Measurements from ENCODE around the gene CCDC146. TPM values are rescaled to one million over a fixed set of nuclear protein-coding genes. Genes with fewer than 3 reads are reported as not detected.

Gene CCDC146
- total and polyA plus RNA-seq, 4 donors = 19.6 to 30.5 (median 24.3) TPM

DNA sequence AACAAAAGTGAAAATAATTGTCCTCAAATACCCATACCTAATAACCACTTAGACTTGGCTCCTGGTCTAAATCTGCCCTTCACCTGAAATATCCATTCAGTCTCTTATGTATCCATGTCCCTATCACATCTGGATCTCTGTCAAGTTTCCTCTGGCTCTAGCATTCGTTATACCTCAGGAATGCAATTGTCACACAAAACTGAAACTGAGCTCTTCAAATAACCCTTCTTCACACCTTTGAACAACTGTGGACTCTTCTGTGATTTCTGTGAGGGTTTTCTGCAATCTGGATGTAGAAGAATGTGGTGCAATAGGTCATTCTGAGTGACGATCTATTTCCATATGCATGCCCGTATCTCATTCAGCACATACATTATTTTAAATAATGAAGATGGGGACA, 130.7 kb downstream of the CCDC146 start:
- Histone ChIP-seq H3K27ac (ENCODE audit: low read depth, low read length) (no peak overlapping the region), H3K4me1 (ENCODE audit: control insufficient read depth, insufficient read depth, low read length) (no peaks in the 10 kb centered on the region), H3K27me3 (ENCODE audit: control insufficient read depth, insufficient read depth, low read length) (no peaks in the 10 kb centered on the region), H3K4me3 (ENCODE audit: low read depth, low read length) (no peak overlapping the region), H3K9me3 (ENCODE audit: control insufficient read depth, insufficient read depth, low read length) (no peaks in the 10 kb centered on the region), H3K36me3 (ENCODE audit: control insufficient read depth, insufficient read depth, low read length) (no peaks in the 10 kb centered on the region)
- WGBS (ENCODE audit: insufficient coverage) = no CpG with 5 or more reads among the region's 3 CpGs
- DNase-seq (ENCODE audit: low read depth in 4 of 6, low spot score in 6 of 6) = no peak

GRCh38 chr7:77254429-77254828, 132.0 kb downstream of the CCDC146 start:
- no peak overlapping the region for H3K27ac ChIP-seq (ENCODE audit: low read depth, low read length)
- H3K4me3 ChIP-seq (ENCODE audit: low read depth, low read length) = no peak overlapping the region
- H3K4me1 ChIP-seq (ENCODE audit: control insufficient read depth, insufficient read depth, low read length) = no peaks in the 10 kb centered on the region
- H3K36me3 ChIP-seq (ENCODE audit: control insufficient read depth, insufficient read depth, low read length) = no peaks in the 10 kb centered on the region
- no peaks in the 10 kb centered on the region for H3K9me3 ChIP-seq (ENCODE audit: control insufficient read depth, insufficient read depth, low read length)
- no peak for DNase-seq (ENCODE audit: low read depth in 4 of 6, low spot score in 6 of 6)
- H3K27me3 ChIP-seq (ENCODE audit: control insufficient read depth, insufficient read depth, low read length) = no peaks in the 10 kb centered on the region

GRCh38 chr7:77254915-77255314, 132.5 kb downstream of the CCDC146 start:
- Histone ChIP-seq H3K27ac (ENCODE audit: low read depth, low read length) (no peak overlapping the region), H3K36me3 (ENCODE audit: control insufficient read depth, insufficient read depth, low read length) (no peaks in the 10 kb centered on the region), H3K9me3 (ENCODE audit: control insufficient read depth, insufficient read depth, low read length) (no peaks in the 10 kb centered on the region), H3K4me3 (ENCODE audit: low read depth, low read length) (no peak overlapping the region), H3K27me3 (ENCODE audit: control insufficient read depth, insufficient read depth, low read length) (no peaks in the 10 kb centered on the region), H3K4me1 (ENCODE audit: control insufficient read depth, insufficient read depth, low read length) (no peaks in the 10 kb centered on the region)
- no peak for DNase-seq (ENCODE audit: low read depth in 4 of 6, low spot score in 6 of 6)
- WGBS (ENCODE audit: insufficient coverage) = no CpG with 5 or more reads among the region's 2 CpGs

DNA sequence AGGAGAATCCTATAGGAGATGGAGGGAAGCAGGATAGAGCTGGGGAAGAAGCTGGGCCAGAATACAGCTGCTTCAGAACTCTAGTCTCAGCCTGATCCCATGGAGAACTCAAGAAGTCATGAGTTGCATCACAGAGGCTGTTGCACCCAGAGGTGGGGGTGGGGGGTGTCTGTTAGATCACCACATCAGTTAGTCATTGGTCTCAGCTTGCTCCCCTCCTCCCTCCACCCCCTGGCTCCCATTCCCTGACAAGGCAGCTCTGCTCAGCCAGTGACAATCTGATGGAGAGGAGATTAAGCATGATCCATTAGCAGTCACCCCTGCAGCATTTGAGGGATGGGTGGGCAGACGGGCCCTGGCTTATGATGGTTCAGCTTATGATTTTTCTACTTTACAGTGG, 135.6 kb downstream of the CCDC146 start:
- WGBS (ENCODE audit: insufficient coverage) = no CpG with 5 or more reads among the region's 1 CpG
- H3K36me3 ChIP-seq (ENCODE audit: control insufficient read depth, insufficient read depth, low read length) = no peaks in the 10 kb centered on the region
- H3K27ac ChIP-seq (ENCODE audit: low read depth, low read length) = no peak overlapping the region

GRCh38 chr7:77258593-77258992, 136.2 kb downstream of the CCDC146 start:
- Histone ChIP-seq H3K4me3 (ENCODE audit: low read depth, low read length) (no peak overlapping the region), H3K4me1 (ENCODE audit: control insufficient read depth, insufficient read depth, low read length) (no peaks in the 10 kb centered on the region), H3K9me3 (ENCODE audit: control insufficient read depth, insufficient read depth, low read length) (no peaks in the 10 kb centered on the region), H3K27me3 (ENCODE audit: control insufficient read depth, insufficient read depth, low read length) (no peaks in the 10 kb centered on the region), H3K36me3 (ENCODE audit: control insufficient read depth, insufficient read depth, low read length) (no peaks in the 10 kb centered on the region), H3K27ac (ENCODE audit: low read depth, low read length) (no peak overlapping the region)
- DNase-seq (ENCODE audit: low read depth in 4 of 6, low spot score in 6 of 6) = peak in 1 of 6 donors; percentile 54
- 60% methylated on average over 1 of the region's 6 CpGs for WGBS (ENCODE audit: insufficient coverage)

More for the DNA sequence above, 135.6 kb downstream of the CCDC146 start:
- H3K4me1 ChIP-seq (ENCODE audit: control insufficient read depth, insufficient read depth, low read length) = no peaks in the 10 kb centered on the region
- no peaks in the 10 kb centered on the region for H3K9me3 ChIP-seq (ENCODE audit: control insufficient read depth, insufficient read depth, low read length)
- no peak for DNase-seq (ENCODE audit: low read depth in 4 of 6, low spot score in 6 of 6)
- no peak overlapping the region for H3K4me3 ChIP-seq (ENCODE audit: low read depth, low read length)
- H3K27me3 ChIP-seq (ENCODE audit: control insufficient read depth, insufficient read depth, low read length) = no peaks in the 10 kb centered on the region

- no peak for DNase-seq (ENCODE audit: low read depth in 4 of 6, low spot score in 6 of 6)
- 100% methylated on average over 1 of the region's 4 CpGs for WGBS (ENCODE audit: insufficient coverage)
- Histone ChIP-seq H3K9me3 (ENCODE audit: control insufficient read depth, insufficient read depth, low read length) (no peaks in the 10 kb centered on the region), H3K4me1 (ENCODE audit: control insufficient read depth, insufficient read depth, low read length) (no peaks in the 10 kb centered on the region), H3K4me3 (ENCODE audit: low read depth, low read length) (no peak overlapping the region), H3K36me3 (ENCODE audit: control insufficient read depth, insufficient read depth, low read length) (no peaks in the 10 kb centered on the region), H3K27me3 (ENCODE audit: control insufficient read depth, insufficient read depth, low read length) (no peaks in the 10 kb centered on the region), H3K27ac (ENCODE audit: low read depth, low read length) (no peak overlapping the region)
These were observed 139.9 kb downstream of the CCDC146 start for GRCh38 chr7:77262316-77262715.

- Histone ChIP-seq H3K27ac (ENCODE audit: low read depth, low read length) (no peak overlapping the region), H3K27me3 (ENCODE audit: control insufficient read depth, insufficient read depth, low read length) (no peaks in the 10 kb centered on the region), H3K36me3 (ENCODE audit: control insufficient read depth, insufficient read depth, low read length) (no peaks in the 10 kb centered on the region), H3K9me3 (ENCODE audit: control insufficient read depth, insufficient read depth, low read length) (no peaks in the 10 kb centered on the region), H3K4me1 (ENCODE audit: control insufficient read depth, insufficient read depth, low read length) (no peaks in the 10 kb centered on the region), H3K4me3 (ENCODE audit: low read depth, low read length) (no peak overlapping the region)
- DNase-seq (ENCODE audit: low read depth in 4 of 6, low spot score in 6 of 6) = no peak
- WGBS (ENCODE audit: insufficient coverage) = no CpG with 5 or more reads among the region's 4 CpGs
These were observed 143.3 kb downstream of the CCDC146 start for GRCh38 chr7:77265666-77266065.

DNA sequence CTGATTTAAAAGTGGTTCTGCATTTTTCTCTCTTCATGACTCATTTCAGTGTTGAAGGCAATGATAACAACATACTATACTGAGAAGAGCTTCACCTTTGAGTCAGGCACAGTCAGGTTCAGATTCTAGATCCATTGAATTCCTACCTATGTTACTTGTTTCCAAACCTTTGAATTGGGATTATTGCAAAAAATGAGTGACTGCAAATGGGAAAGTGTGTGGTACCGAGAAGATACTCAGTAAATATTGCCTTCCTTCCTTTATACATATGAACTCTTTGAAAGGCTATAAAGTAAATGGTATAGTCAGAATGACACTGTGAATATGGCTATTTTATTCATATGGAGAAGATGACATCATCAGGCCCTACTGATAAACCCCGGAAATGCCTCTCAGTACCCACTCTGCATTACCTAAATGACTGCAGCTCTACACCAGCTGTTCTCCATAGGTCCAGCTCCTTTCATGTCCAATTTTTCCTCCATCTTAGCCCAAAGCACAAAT, 143.9 kb downstream of the CCDC146 start:
- H3K36me3 ChIP-seq (ENCODE audit: control insufficient read depth, insufficient read depth, low read length) = no peaks in the 10 kb centered on the region
- no peaks in the 10 kb centered on the region for H3K27me3 ChIP-seq (ENCODE audit: control insufficient read depth, insufficient read depth, low read length)
- no peak for DNase-seq (ENCODE audit: low read depth in 4 of 6, low spot score in 6 of 6)
- H3K4me1 ChIP-seq (ENCODE audit: control insufficient read depth, insufficient read depth, low read length) = no peaks in the 10 kb centered on the region
- H3K9me3 ChIP-seq (ENCODE audit: control insufficient read depth, insufficient read depth, low read length) = no peaks in the 10 kb centered on the region
- 100% methylated on average over 1 of the region's 2 CpGs for WGBS (ENCODE audit: insufficient coverage)
- no peak overlapping the region for H3K4me3 ChIP-seq (ENCODE audit: low read depth, low read length)
- no peak overlapping the region for H3K27ac ChIP-seq (ENCODE audit: low read depth, low read length)

- DNase-seq (ENCODE audit: low read depth in 4 of 6, low spot score in 6 of 6) = no peak
- Histone ChIP-seq H3K9me3 (ENCODE audit: control insufficient read depth, insufficient read depth, low read length) (no peaks in the 10 kb centered on the region), H3K27ac (ENCODE audit: low read depth, low read length) (no peak overlapping the region), H3K36me3 (ENCODE audit: control insufficient read depth, insufficient read depth, low read length) (no peaks in the 10 kb centered on the region), H3K4me3 (ENCODE audit: low read depth, low read length) (no peak overlapping the region), H3K4me1 (ENCODE audit: control insufficient read depth, insufficient read depth, low read length) (no peaks in the 10 kb centered on the region), H3K27me3 (ENCODE audit: control insufficient read depth, insufficient read depth, low read length) (no peaks in the 10 kb centered on the region)
- WGBS (ENCODE audit: insufficient coverage) = no CpG with 5 or more reads among the region's 4 CpGs
These were observed 147.1 kb downstream of the CCDC146 start for GRCh38 chr7:77269360-77270093.

- no CpG with 5 or more reads among the region's 1 CpG for WGBS (ENCODE audit: insufficient coverage)
- Histone ChIP-seq H3K27ac (ENCODE audit: low read depth, low read length) (no peak overlapping the region), H3K4me1 (ENCODE audit: control insufficient read depth, insufficient read depth, low read length) (no peaks in the 10 kb centered on the region), H3K27me3 (ENCODE audit: control insufficient read depth, insufficient read depth, low read length) (no peaks in the 10 kb centered on the region), H3K9me3 (ENCODE audit: control insufficient read depth, insufficient read depth, low read length) (no peaks in the 10 kb centered on the region), H3K36me3 (ENCODE audit: control insufficient read depth, insufficient read depth, low read length) (no peaks in the 10 kb centered on the region), H3K4me3 (ENCODE audit: low read depth, low read length) (no peak overlapping the region)
- DNase-seq (ENCODE audit: low read depth in 4 of 6, low spot score in 6 of 6) = no peak
These were observed 147.7 kb downstream of the CCDC146 start for GRCh38 chr7:77270094-77270480.
